Breast epithelium (tissue), 4 donors: ENCODE results near the gene NEUROD4. TPM values are rescaled to one million over a fixed set of nuclear protein-coding genes. Genes with fewer than 3 reads are reported as not detected.
A peak's percentile ranks its signal among the peaks of the same experiment; 100 is the strongest.

Experiments
- DNase-seq, 2 donors: peaks; one replicate each; pipeline ENCODE4 v3.0.0-alpha.2; 2019; ENCODE audit warnings: low spot score in 2 of 2
- H3K27ac ChIP-seq, 2 donors: fragments of 200-600 bp; sonication (generic) in 1 of 2; one replicate each; pipeline ENCODE4 v1.5.1; 2016 to 2019; ENCODE audit warnings: mild to moderate bottlenecking in 1 of 2
- H3K27me3 ChIP-seq, 2 donors: fragments of 200-600 bp; sonication (generic) in 1 of 2; one replicate each; pipeline versions ENCODE4 v1.5.1 to v1.6.0; 2017 to 2019; ENCODE audit warnings: control low read depth in 1 of 2, mild to moderate bottlenecking in 1 of 2
- H3K36me3 ChIP-seq: fragments of 200-600 bp; one replicate; pipeline ENCODE4 v1.5.1; 2019
- H3K4me1 ChIP-seq, 2 donors: fragments of 200-600 bp; sonication (generic); one replicate each; pipeline ENCODE4 v1.5.1; 2016 to 2019; ENCODE audit warnings: control low read depth in 1 of 2
- H3K4me3 ChIP-seq, 3 donors: fragments of 200-600 bp; sonication (generic); 1 replicate in 2 of 3; 2 replicates in 1 of 3; pipeline ENCODE4 v1.5.1; 2016 to 2019; ENCODE audit warnings: mild to moderate bottlenecking in 3 of 3, moderate library complexity in 2 of 3
- H3K9me3 ChIP-seq, 2 donors: fragments of 200-600 bp; sonication (generic) in 1 of 2; one replicate each; pipeline ENCODE4 v1.5.1; 2016 to 2019; ENCODE audit warnings: control low read depth in 1 of 2
- CTCF ChIP-seq, 3 donors: fragments of 450-650 bp; IDR thresholded peaks; one replicate each; pipeline ENCODE4 v1.5.1; 2016 to 2017; ENCODE audit warnings: antibody characterized with exemption in 3 of 3, mild to moderate bottlenecking in 3 of 3, moderate library complexity in 3 of 3
- POLR2A ChIP-seq: fragments of 450-650 bp; IDR thresholded peaks from one replicate; pipeline ENCODE4 v1.6.1; 2016; ENCODE audit warnings: antibody characterized with exemption, mild to moderate bottlenecking, moderate library complexity
- POLR2AphosphoS5 ChIP-seq, 3 donors: sonication (generic); formaldehyde crosslinking; IDR thresholded peaks; one replicate each; pipeline ENCODE4 v1.6.1; 2017; ENCODE audit warnings: antibody characterized with exemption in 3 of 3
- intact Hi-C: fragments of 100-400 bp; cut with DNase I; formaldehyde crosslinking; loops from one replicate; pipeline ENCODE4 v1.15.1; 2023; ENCODE audit warnings: low total_unique reads
- total RNA-seq, 3 donors: library from RNA; depleted of rRNA; stranded (reverse); fragments of >200 nt; gene quantifications; one replicate each; pipeline ENCODE4 v1.1.0, GENCODE V29; 2016

The NEUROD4 gene
- total RNA-seq, 3 donors from 2014 or later: not detected

- DNase-seq: no peak
- no peaks in the 10 kb centered on the region for H3K4me1 ChIP-seq
- TF ChIP-seq POLR2A: no peak
- no peak for TF ChIP-seq CTCF (IDR thresholded peaks at IDR 0.05)
- TF ChIP-seq POLR2AphosphoS5 (IDR thresholded peaks at IDR 0.05): no peak
- no peaks in the 10 kb centered on the region for H3K9me3 ChIP-seq
- no peak overlapping the region for H3K27ac ChIP-seq
- no peak overlapping the region for H3K4me3 ChIP-seq
- no peaks in the 10 kb centered on the region for H3K27me3 ChIP-seq
- intact Hi-C loops: no loop called here
- H3K36me3 ChIP-seq: no peaks in the 10 kb centered on the region
These were observed 29.9 kb upstream of the NEUROD4 start for GRCh38 chr12:54989829-54990228.

- H3K36me3 ChIP-seq: no peaks in the 10 kb centered on the region
- intact Hi-C loops: no loop called here
- DNase-seq: no peak
- H3K4me1 ChIP-seq: no peaks in the 10 kb centered on the region
- no peaks in the 10 kb centered on the region for H3K9me3 ChIP-seq
- no peak for TF ChIP-seq POLR2A
- TF ChIP-seq POLR2AphosphoS5 (IDR thresholded peaks at IDR 0.05): no peak
- TF ChIP-seq CTCF (IDR thresholded peaks at IDR 0.05): no peak
- no peak overlapping the region for H3K27ac ChIP-seq
- no peaks in the 10 kb centered on the region for H3K27me3 ChIP-seq
- H3K4me3 ChIP-seq: no peak overlapping the region
These were observed 28.4 kb upstream of the NEUROD4 start for GRCh38 chr12:54991161-54991990.

DNA sequence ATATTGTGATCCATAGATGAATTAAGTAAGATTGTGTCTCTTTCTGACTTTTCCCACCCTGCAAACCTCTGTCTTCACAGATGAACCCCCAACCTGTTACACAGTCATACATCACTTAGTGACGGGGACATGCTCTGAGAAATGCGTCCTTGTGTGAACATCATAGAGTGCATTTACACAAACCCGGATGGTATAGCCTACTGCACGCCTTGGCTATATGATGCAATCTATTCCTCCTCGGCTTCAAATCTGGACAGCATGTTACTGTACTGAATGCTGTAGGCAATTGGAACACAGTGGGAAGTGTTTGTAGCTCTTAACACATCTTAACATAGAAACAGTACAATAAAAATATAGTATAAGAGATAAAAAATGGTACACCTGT lies 27.8 kb upstream of the NEUROD4 start:
- Histone ChIP-seq H3K36me3 (no peaks in the 10 kb centered on the region), H3K27ac (no peak overlapping the region), H3K4me1 (no peaks in the 10 kb centered on the region), H3K9me3 (no peaks in the 10 kb centered on the region), H3K27me3 (no peaks in the 10 kb centered on the region), H3K4me3 (no peak overlapping the region)
- TF ChIP-seq POLR2A (no peak), CTCF (IDR thresholded peaks at IDR 0.05) (no peak), POLR2AphosphoS5 (IDR thresholded peaks at IDR 0.05) (no peak)
- intact Hi-C loops: no loop called here
- no peak for DNase-seq

- DNase-seq: no peak
- H3K36me3 ChIP-seq: no peaks in the 10 kb centered on the region
- no peaks in the 10 kb centered on the region for H3K4me1 ChIP-seq
- no peak overlapping the region for H3K27ac ChIP-seq
- no peak overlapping the region for H3K4me3 ChIP-seq
- TF ChIP-seq CTCF (IDR thresholded peaks at IDR 0.05) (peak; percentile 70 to 83 (median 76)), POLR2A (no peak)
- H3K9me3 ChIP-seq: no peaks in the 10 kb centered on the region
- no peaks in the 10 kb centered on the region for H3K27me3 ChIP-seq
- intact Hi-C loops: no loop called here
These were observed 26.5 kb upstream of the NEUROD4 start for GRCh38 chr12:54993181-54993835.

- no peak for DNase-seq
- no peak for TF ChIP-seq CTCF (IDR thresholded peaks at IDR 0.05)
- no peak for TF ChIP-seq POLR2AphosphoS5 (IDR thresholded peaks at IDR 0.05)
- TF ChIP-seq POLR2A: no peak
- Histone ChIP-seq H3K27me3 (no peaks in the 10 kb centered on the region), H3K4me1 (no peaks in the 10 kb centered on the region), H3K36me3 (no peaks in the 10 kb centered on the region), H3K4me3 (no peak overlapping the region), H3K27ac (no peak overlapping the region), H3K9me3 (no peaks in the 10 kb centered on the region)
- intact Hi-C loops: no loop called here
These were observed 23.6 kb upstream of the NEUROD4 start for GRCh38 chr12:54996205-54996604.
